Middle frontal gyrus (tissue), 1 donor: ENCODE results near the gene KIAA0513.
"Not testable (repeated sequence)": the region's sequence is repeated elsewhere in the genome, so short reads cannot be mapped to it uniquely, and the experiment has no call there.

Experiments used
- DNase-seq: peaks from one replicate; pipeline ENCODE4 v3.0.0-alpha.2; 2015; ENCODE audit warnings: low spot score; ENCODE audit errors: extremely low spot score

The KIAA0513 gene

DNA sequence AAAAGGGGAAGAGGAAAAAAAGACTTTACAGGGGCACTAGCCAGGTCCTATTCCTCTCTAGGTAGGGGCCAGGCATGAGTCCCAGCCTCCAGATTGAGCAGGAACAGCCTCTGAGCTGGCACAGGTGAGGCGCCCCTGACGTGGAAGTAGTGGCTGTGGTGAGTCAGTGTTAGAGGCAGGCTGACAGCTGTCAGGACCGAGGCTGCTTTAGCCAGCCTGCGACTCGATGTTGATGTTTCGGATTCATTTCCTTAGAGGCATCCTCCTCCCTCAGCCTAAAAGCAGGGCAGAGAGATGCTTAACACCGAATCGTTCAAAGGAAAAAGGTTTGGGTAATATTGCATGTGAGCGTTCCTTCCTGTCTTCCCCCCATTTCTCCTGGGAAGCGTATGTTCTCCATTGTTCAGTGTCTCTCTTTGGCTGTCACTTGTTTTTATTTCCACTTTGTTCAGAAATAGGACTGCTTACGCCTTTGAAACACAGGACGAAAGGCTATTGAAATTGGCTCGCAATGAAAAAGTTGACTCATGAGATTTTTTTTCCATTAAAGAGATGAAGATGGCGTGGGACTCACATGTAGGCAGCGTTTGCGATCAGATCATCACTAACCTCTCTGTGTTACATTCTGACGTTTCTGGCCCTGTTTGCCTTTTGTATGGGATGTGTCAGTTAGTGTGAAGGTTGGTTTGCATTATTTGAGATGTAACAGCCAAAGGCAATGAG, 1.3 kb downstream of the KIAA0513 start:
- no peak for DNase-seq

DNA sequence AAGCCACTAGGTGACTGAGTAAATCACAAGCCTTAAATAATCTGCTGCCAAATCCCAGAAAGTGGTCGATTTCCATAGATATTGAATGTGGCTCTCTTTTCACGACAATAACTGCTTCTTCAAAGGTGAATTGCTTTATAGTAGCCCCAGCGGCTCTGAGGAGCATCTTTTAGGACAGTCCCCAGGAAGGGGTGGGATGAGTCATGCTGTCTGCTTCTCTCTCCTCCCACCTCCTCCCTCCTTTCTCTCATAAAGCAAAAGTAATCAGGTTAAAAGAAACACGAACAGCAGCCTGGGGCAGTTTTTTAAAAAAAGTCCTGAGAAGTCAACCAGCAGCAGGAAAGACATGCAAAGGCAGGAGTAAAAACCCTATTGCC, 1.8 kb downstream of the KIAA0513 start:
- DNase-seq, result no peak

DNA sequence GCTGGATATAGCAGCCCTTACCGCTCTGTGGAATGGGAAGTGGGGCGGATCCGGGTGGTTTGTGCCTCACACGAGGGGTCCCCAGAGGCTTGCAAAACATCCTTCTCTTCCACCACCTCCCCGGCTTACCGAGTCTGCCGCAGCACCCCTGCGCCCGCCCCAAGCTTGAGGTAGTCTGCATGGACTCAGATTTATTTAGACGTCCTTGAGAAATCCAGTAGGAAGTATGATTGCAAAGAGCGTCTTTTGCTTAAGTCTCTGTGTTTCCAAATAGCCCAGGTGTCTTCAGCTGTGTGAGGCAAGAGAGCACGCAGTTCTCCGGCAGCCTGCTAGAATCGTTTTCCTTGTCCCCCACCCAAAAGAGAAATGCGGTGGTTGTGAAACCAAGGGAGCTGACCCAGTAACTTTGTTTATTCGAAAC, 2.4 kb downstream of the KIAA0513 start:
- no peak for DNase-seq

DNA sequence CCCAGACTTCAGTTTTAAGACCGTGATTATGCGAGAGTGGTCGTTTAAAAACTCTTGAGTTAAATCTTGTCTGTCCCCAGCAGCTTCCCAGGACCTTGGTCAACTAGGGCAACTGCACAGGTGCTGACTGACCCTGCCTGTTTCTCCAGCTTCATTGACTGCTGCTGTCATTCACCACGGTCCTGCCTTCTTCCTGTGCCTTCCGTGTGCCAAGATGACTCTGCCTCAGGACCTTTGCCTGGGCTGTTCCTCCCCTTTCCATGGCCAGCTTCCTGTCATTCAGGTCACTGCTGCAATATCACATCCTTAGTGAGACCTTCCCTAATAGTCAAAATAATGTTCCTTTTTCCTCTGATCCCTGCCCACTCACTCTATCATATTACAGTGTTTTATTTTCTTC, 3.9 kb downstream of the KIAA0513 start:
- DNase-seq, result no peak

DNA sequence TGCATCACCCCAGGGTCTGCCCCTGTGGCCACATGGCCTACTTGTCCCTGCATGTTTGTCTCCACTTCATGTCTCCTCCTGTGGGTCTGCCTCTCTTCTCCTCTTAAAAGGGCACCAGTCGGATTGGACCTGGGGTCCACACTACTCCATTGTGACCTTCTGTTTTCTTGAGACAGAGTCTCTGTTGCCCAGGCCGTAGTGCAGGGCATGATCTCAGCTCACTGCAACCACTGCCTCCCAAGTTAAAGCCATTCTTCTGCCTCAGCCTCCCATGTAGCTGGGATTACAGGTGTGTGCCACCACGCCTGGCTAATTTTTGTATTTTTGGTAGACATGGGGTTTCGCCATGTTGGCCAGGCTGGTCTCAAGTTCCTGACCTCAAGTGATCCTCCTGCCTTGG, 4.6 kb downstream of the KIAA0513 start:
- not testable (repeated sequence) for DNase-seq

DNA sequence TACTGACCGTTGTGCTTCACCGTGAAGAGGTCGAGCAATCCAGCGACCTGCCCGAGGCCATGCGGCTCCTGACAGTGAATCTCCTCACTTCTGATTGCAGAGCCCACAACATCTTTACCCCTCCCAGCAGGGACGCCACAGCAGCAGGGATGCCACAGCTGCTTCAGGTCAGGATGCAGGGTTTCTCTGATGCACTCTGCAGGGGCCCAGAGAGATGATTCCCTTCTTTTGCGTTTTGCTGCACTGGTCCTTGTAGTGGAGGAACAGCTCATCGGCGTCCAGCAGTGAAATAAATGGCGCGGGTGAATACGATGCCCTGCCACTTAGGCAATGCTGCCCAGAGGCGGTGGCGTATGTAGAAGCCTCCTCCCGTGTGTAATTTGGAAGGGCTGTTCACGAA, 5.6 kb downstream of the KIAA0513 start:
- no peak for DNase-seq

DNA sequence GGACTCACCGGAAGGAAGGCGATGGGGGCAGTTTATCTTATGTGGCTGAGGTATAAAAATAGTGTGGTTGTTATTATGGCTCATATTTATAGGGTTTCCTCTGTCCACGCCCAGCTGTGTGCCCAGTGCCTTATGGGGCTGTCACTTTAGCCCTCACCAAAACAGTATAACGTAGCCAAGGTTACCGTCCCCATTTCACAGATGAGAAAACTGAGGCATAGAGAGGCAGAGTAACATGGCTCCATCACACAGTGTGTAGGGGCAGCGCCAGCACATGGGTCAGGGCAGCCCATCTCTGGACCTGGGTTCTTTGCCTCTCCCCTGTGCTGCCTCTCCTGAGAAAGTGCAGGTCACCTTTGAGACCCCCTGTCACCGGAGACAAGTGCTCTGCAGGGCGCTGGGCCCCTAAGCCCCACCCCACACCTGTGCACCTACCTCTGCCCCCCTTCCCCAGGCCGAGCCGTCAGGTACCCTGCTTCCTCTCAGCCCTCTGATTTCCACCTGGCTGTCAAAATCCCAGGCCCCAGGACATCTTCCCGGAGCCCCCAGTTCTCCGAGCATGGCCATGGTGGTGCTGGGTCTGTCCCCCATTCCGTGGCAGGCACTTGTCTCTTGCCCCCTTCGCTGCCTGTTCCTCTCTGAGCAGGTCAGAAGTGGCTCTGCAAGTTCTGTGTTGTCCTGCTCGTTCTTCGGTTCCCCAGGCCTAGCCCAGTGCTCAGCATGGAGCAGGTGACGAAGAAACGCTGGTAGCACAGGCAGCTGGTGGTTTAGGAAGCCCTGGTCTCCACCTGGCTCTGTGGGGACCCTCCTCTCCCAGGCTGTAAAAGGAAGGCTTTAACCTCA, 7.2 kb downstream of the KIAA0513 start:
- DNase-seq, result no peak

DNA sequence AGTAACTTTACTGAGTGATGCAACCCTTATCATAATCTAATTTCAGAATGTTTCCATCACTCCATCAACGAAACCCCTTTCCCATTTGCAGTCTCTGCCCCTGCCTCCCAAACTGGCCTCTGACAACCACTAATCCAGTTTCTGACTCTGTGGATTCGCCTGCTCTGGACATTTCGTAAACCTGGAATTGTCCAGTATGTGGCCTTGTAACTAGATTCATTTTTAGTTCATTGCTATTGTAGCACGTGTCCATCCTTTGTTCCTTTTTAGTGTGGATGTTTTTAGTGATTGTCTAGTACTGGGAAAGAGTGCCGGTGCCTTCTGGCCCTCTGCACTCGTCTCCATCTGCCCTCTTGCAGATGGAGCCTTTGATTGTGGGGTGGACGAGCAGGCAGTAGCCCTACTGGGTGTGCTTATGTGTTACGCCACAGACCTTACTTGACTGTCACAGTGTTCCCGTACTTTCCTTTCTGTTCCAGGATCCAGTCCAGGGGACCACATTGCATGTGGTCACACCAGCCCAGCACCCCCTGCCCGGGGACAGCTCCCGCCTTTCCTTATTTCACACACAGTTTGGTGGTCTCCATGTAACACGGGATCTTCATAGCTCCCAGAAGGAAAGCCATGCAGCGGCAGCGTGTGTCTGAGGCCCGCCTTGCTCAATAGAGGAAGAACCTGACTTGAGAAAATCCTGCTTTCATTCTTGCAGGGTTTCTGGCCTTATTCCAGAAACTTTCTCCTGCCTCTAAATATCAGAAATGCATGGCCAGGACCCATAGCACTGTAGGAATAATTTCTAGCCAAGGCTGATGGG, 8.8 kb downstream of the KIAA0513 start:
- DNase-seq, result no peak

DNA sequence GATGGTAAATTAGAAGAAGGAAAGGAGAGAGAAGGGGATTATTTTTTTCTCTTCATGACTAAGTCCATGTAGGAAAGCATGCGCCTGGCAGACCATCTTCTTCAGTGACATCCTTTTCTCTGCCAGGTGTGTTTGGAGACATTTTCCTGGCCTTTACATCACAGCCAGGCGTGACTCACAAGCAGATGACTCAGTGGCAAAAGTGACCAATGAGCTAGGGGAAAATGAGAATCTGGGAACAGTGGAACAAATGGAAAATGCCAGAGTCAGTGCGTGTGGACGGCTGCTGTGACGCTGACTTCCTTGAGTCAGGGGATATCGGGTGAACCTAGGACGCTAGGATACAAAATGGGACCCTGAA, 9.4 kb downstream of the KIAA0513 start:
- no peak for DNase-seq

DNA sequence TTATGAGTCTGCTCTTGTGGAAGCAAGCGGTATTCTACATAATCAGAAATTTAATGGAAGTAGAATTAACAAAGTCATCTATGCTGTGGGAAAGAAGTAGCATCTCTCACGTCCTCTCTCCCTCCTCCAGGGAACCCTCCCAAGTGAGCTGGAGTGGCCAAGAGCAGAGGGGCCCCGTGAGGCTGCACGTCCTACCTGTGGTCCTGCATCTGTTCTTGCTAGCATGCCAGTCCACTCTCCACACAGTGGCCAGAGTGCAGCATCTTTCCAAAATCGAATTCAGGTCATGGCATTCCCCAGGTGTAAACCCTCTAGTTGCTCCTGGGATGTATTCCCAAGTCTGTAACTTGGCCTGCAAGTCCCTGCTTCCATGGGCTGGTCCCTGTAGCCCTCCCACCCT, 10.1 kb downstream of the KIAA0513 start:
- no peak for DNase-seq

DNA sequence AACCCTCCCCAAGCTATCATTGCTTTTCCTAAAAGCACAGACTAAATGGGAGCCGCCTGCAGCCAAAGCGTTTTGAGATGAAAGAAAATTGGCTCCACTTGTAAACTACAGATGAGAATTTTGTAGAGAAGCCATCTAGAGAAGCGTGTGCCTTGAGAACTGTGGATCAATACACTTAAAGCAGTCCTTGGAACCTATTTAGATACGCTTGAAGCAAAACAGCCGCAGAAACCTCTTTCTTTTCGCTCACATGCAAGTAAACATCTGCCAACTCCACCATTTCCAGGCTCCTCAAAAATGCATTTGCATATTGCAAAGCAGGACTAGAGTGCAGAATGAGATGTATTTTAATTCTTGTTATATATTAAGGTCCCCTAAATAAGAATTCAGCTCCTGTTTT, 13.1 kb downstream of the KIAA0513 start:
- DNase-seq, result no peak

DNA sequence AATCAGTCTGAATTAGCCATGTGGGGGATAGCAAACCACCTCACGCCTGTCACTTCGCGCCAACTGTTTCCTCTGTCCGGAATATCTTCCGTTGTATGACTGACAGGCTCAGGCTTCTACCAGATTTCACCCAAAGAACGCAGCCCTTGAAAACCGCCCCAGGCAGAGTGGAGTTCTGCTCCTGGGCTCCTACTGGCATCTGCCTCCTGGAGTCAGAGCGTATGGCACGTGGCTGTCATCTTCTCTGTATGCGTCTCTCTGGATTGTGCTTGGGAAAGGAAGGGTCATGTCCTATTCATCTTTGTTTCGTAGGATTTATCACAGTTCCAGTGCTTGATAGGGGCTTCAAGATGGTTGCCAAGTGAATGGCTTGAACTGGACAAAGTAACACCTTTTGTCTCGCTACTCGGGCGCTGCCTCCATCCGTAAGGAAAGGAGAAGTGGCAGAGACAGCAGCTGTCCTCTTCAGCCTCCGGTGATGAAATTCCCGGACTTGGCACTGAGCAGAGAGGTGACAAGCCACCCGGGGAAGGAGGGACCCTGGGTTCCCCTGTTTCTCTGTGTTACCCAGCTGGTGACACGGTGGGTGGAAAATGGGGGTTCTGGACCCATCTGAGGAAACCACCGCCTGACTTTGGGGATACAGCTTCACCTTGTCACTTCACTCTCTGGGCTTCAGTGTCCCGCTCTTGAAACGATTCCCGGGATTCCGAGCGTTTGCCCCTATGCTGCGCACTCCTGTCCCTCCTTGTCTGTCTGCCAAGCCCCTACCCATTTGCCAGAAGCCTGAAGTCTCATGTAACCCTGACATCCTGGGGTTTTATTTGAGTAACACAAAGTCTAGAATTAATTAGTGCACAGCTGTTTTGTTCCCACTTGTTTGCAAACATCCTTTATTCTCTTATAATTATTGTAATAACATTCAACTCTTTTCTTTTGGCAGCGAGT, 13.9 kb downstream of the KIAA0513 start:
- DNase-seq, result no peak

DNA sequence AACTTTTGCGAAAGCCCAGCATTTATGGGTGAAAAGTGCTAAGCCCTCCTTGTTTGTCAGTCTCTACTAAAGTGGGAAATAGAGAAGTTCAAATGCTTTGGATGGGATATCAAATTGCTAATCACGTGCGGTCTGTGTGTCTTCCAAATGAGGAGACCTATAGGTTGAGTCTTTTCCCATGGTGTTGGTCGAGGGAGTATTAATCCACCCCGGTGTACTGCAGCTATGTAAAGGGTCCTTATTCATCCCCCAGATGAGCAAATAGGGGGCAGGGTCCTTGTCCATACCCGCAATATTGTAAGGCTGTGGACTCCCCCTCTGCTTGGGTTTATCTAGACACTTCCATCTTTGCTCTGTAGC, 14.6 kb downstream of the KIAA0513 start:
- DNase-seq, result no peak

DNA sequence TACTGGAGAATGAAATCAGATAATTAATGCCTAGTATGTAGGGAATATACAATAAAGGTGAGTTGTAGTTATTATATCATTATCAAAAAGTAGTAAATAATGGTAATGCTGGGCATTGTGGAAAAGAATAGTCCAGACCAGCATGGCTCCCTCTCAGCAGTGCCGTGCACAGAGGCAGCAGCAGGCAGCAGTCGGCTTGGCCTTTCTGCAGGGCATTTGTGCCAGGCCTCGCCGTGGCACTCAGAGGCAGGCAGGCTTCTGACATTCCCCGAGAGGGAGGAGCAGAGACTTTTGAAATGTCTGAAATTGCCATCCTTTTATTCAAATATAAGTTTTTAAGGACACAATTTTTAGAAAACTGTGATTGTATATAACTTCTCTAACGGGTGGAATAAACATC, 15.0 kb downstream of the KIAA0513 start:
- no peak for DNase-seq

DNA sequence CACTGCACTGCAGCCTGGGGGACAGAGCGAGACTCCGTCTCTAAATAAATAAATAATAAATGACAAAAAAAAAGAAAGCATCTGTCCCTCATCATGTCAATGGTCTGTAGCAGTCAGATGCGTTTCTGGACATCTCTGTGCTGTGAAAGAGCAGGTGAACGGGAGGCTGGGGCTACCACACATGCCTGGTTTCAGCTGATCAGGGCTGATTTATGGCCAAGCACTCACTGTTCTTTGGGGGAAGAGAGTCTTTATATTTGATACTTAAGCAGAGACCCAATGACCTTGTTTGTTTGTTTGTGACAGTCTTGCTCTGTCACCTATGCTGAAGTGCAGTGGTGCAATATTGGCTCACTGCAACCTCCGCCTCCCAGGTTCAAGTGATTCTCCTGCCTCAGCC, 17.5 kb downstream of the KIAA0513 start:
- no peak for DNase-seq

DNA sequence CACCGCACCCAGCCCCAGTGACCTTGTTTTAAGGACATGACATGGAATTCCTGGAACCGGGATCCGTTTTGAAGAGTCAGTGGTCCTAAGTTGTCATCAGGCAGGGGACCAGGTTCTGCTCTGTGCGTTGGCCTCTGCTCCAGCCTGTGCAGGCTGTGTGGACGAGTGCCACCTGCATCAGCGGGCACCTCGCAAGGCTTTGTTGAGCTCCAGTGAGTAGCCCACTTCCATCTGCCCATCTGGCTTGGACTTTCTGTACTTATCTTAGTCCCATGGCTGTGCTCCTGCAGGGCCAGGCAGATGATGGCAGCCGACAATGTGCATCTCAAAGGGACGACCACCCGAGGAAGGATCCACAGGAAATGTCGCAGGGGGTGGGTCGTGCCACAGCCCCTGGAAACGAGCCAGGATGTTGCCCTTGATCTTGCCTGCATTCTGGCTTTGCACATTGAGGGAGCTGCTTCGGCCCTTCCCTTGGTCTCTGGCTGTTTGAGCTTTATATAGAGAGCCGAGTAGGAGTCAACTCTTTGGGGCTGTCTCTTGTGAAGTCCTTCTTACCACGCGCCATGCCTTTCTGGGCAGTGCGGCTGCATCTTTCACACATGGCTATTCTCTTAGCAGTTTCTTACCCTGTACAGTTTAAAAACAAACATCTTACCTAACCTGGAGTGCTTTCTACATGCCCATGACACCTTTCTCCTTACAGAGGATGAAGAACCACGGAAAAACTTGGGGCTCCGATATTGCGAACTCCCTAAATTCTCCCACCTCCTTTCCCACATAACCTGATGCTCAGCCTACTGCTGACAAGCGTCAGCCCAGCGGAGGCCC, 18.3 kb downstream of the KIAA0513 start:
- DNase-seq, result no peak

DNA sequence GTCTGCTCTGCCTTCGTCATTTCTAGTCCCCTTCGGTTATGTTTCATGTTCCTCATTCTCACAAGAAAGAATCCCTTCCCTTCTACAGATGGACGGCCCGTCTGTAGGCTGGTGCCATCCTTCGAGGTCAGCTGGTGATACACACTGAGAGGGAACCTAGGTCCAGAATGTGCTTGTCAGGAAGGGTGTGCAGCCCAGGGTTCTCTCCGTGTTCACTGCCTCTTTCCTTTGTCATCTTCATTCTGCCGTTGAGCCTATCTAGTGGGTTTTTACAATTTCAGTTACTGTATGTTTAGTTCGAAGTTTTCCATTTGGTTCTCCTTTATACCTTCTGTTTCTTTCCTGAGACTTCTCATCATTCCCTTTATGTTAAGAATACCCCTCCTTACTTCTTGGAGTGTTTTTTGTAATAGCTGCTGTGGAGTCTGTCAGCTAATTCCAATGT, 18.9 kb downstream of the KIAA0513 start:
- no peak for DNase-seq

DNA sequence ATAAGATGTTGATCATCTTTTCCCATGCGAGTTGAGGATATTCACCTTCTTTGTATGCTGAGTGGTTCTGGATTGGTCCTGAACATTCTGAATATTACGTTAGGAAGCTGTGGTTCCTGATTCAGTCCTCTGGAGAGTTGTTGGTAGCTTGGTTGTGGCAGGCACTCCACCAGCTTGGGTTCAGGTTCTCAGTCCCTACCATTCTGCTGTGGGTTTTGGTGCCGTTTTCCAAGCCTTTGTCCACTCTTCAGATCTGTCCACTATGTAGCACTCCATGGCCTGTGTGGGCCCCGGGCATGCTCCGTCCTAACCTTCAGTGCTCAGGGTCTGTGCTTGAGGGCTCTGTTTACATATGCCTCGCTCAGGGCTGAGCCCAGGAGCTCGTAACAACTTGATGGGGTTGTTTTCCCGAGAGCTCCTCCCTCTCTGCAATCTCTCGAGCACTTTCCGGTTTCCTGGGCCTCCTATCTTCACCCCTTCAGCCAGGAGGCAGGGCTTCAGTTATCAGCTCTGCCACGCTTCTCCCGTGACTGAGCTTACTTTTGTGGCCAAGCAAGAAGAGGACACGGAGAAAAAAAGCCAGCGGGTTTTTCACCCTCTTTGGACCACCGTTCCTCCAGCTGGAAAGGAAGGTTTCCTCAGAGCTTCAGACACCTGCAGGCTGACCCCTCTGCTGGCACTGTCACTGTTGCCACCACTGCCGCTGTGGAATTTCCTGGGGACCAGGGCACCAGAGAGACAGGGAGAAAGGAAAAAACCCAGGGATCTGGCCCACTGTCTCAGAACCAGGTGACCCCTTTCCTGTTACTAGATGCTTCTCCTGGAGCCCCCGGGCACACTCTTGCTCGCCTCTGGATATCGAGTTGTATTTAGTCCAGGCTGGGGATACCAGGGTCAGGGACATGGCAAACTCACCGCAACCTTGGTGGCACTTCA, 19.6 kb downstream of the KIAA0513 start:
- no peak for DNase-seq

DNA sequence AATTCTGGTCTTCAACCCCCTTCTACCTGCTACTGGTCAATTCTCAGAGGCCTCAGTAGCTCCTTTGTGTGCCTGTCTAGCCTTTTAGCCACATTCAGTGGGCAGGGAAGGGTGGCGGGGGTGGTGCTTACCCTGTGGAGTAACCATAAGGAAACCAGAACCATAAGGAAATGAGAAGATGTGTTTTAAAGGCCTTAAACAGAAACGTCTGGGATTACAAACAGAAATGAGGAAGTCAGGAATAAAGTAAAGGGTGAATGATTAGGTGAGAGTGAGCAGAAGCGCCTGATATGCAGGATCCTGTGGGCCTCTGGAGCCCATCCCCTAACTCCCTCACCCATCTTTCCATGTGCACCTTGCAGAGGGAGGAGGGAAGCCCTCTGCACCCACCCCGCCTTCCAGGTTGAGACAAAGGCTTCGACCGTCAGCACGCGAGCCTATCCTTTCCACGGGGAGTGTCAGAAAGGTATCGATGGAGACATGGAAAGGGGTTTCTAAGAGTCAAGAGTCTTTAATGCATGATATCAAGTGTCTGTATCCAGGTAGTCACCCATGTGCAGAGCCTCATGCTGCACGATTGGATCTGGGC, 20.4 kb downstream of the KIAA0513 start:
- no peak for DNase-seq
